K562 (cell line): Measurements from ENCODE around the gene METTL24. TPM values are rescaled to one million over a fixed set of nuclear protein-coding genes. Genes with fewer than 3 reads are reported as not detected.

Experiments used
- ATAC-seq: fragments of 200-7000 bp; cut with Tn5 transposase; 3 replicates; pipeline ENCODE4 v1.9.1; 2020; ENCODE audit warnings: moderate library complexity
- BruUV-seq: library from RNA; stranded (reverse); fragments of 400-500 nt; replicated peaks from 2 replicates; lab custom pipeline; 2021; lab: Mats Ljungman, UMichigan
- CTCF ChIA-PET: fragments of 300-600 bp; formaldehyde crosslinking; extraction: SDS; loops from one replicate; lab custom pipeline; 2021; ENCODE audit warnings: low intra/inter-chr PET ratio; lab: Yijun Ruan, JAX
- POLR2A ChIA-PET: fragments of 300-600, 350-650 bp; sonication (Branson Sonifier 250); formaldehyde crosslinking; extraction: SDS; loops from one replicate; lab custom pipeline; 2021; ENCODE audit warnings: antibody characterized with exemption, inconsistent platforms; lab: Yijun Ruan, JAX
- DNase-seq, 4 experiments: peaks; one replicate each; pipeline versions ENCODE4 v3.0.0 to v3.0.0-alpha.2; 2011 to 2018; ENCODE audit warnings: low spot score in 3 of 4, mixed read lengths in 3 of 4; ENCODE audit errors: extremely low read depth in 1 of 4
- FAIRE-seq: peaks from 2 replicates; lab custom pipeline; 2011; peaks lifted over from hg19 to GRCh38; lab: Jason Lieb, UNC
- H2AFZ ChIP-seq: 2 replicates; pipeline ENCODE4 v1.6.0; 2011; ENCODE audit warnings: low read depth, low read length, control low read depth, inconsistent platforms
- H3K27ac ChIP-seq: fragments of 200-600 bp; 3 replicates; pipeline ENCODE4 v1.8.0; 2011; ENCODE audit warnings: low read depth, mild to moderate bottlenecking, control low read depth, inconsistent platforms, low read length, moderate library complexity, mixed read lengths; ENCODE audit errors: extremely low read depth
- H3K27me3 ChIP-seq, 2 experiments: fragments of 300-600 bp in 1 of 2; 2 replicates in 1 of 2; 3 replicates in 1 of 2; pipeline versions ENCODE4 v1.6.0 to v1.8.0; 2011; ENCODE audit warnings: inconsistent platforms in 2 of 2, low read length in 2 of 2, mild to moderate bottlenecking in 1 of 2, mixed read lengths in 1 of 2, moderate library complexity in 1 of 2; ENCODE audit not compliant: control insufficient read depth in 2 of 2, insufficient read depth in 2 of 2
- H3K36me3 ChIP-seq: fragments of 300-600 bp; 3 replicates; pipeline ENCODE4 v1.8.0; 2011; ENCODE audit warnings: mild to moderate bottlenecking, low read length, inconsistent platforms; ENCODE audit not compliant: control insufficient read depth, insufficient read depth
- H3K4me1 ChIP-seq, 2 experiments: fragments of 200-600 bp in 1 of 2; replicated peaks in 1 of 2; 2 replicates in 1 of 2; 3 replicates in 1 of 2; pipeline versions ENCODE4 v1.5.1 to v1.8.0; 2011; ENCODE audit warnings: inconsistent platforms in 2 of 2, low read length in 2 of 2, mild to moderate bottlenecking in 1 of 2, mixed read lengths in 1 of 2, moderate library complexity in 1 of 2; ENCODE audit not compliant: control insufficient read depth in 2 of 2, insufficient read depth in 2 of 2
- H3K4me2 ChIP-seq: 2 replicates; pipeline ENCODE4 v1.6.1; 2011; ENCODE audit warnings: low read length, control low read depth, inconsistent platforms, mixed read lengths; ENCODE audit not compliant: insufficient read depth
- H3K4me3 ChIP-seq: fragments of 200-600 bp; sonication (generic), shearing (Covaris generic); 2 replicates; pipeline ENCODE4 v1.5.1; 2016; ENCODE audit warnings: control low read depth, inconsistent platforms
- H3K79me2 ChIP-seq: fragments of 200-600 bp; 3 replicates; pipeline ENCODE4 v1.8.0; 2011; ENCODE audit warnings: low read length, inconsistent platforms; ENCODE audit not compliant: control insufficient read depth, insufficient read depth
- H3K9ac ChIP-seq, 2 experiments: 2 replicates each; pipeline versions ENCODE4 v1.6.0 to v1.6.1; 2011; ENCODE audit warnings: low read depth in 2 of 2, low read length in 2 of 2, control low read depth in 1 of 2, inconsistent platforms in 1 of 2, mild to moderate bottlenecking in 1 of 2, mixed read lengths in 1 of 2; ENCODE audit not compliant: insufficient read depth in 1 of 2
- H3K9me1 ChIP-seq: one replicate; pipeline ENCODE4 v1.6.0; 2011; ENCODE audit warnings: inconsistent platforms, mild to moderate bottlenecking, low read length, moderate library complexity; ENCODE audit not compliant: control insufficient read depth, insufficient read depth
- H3K9me3 ChIP-seq: replicated peaks from 2 replicates; pipeline ENCODE4 v1.5.1; 2011; ENCODE audit warnings: low read depth, low read length, inconsistent platforms; ENCODE audit not compliant: control insufficient read depth, insufficient read depth
- H4K20me1 ChIP-seq: replicated peaks from 2 replicates; pipeline ENCODE4 v1.6.1; 2011; ENCODE audit warnings: low read length, inconsistent platforms, mixed read lengths; ENCODE audit not compliant: control insufficient read depth, insufficient read depth
- ARHGAP35 ChIP-seq: fragments of 450-650 bp; IDR thresholded peaks from 2 replicates; pipeline ENCODE4 v1.6.1; 2018; ENCODE audit not compliant: partially characterized antibody
- ASH1L ChIP-seq: fragments of 450-650 bp; IDR thresholded peaks from 2 replicates; pipeline ENCODE4 v1.6.1; 2018; ENCODE audit warnings: borderline replicate concordance, mild to moderate bottlenecking, low read depth; ENCODE audit not compliant: partially characterized antibody
- CHCHD3 ChIP-seq: fragments of 250-450 bp; sonication (Bioruptor Pico); IDR thresholded peaks from 2 replicates; pipeline ENCODE4 v2.1.2; 2022; ENCODE audit warnings: mild to moderate bottlenecking
- DLX4 ChIP-seq: fragments of 250-450 bp; sonication (Bioruptor Pico); IDR thresholded peaks from 2 replicates; pipeline ENCODE4 v1.6.1; 2021; ENCODE audit warnings: mild to moderate bottlenecking
- DNMT1 ChIP-seq: fragments of 450-650 bp; IDR thresholded peaks from 2 replicates; pipeline ENCODE4 v1.6.1; 2016; ENCODE audit warnings: antibody characterized with exemption, mild to moderate bottlenecking
- GABPB2 ChIP-seq: fragments of 250-450 bp; sonication (Bioruptor Pico); conservative IDR thresholded peaks from 2 replicates; pipeline ENCODE4 v1.5.1; 2021; ENCODE audit warnings: mild to moderate bottlenecking
- HNRNPUL1 ChIP-seq: fragments of 200-400 bp; formaldehyde crosslinking; IDR thresholded peaks from 2 replicates; pipeline ENCODE4 v1.6.1; 2017; ENCODE audit warnings: low read length
- JUNB ChIP-seq: fragments of 450-650 bp; formaldehyde crosslinking; conservative IDR thresholded peaks from 2 replicates; pipeline ENCODE4 v1.4.0; 2020; ENCODE audit warnings: mild to moderate bottlenecking
- PHB ChIP-seq: fragments of 250-450 bp; sonication (Bioruptor Pico); IDR thresholded peaks from 2 replicates; pipeline ENCODE4 v1.5.0; 2021
- PRMT5 ChIP-seq: sonication (generic); formaldehyde crosslinking; IDR thresholded peaks from 2 replicates; pipeline ENCODE4 v1.5.0; 2020; ENCODE audit warnings: missing genetic modification reagents
- USF2 ChIP-seq: sonication (generic); formaldehyde crosslinking; IDR thresholded peaks from 2 replicates; pipeline ENCODE4 v1.5.0; 2020; ENCODE audit warnings: missing genetic modification reagents
- ZBTB1 ChIP-seq: sonication (generic); formaldehyde crosslinking; IDR thresholded peaks from 2 replicates; pipeline ENCODE4 v1.8.1; 2023; ENCODE audit warnings: missing genetic modification reagents, low read depth, mild to moderate bottlenecking, borderline replicate concordance
- ZNF12 ChIP-seq: sonication (generic); formaldehyde crosslinking; IDR thresholded peaks from 2 replicates; pipeline ENCODE4 v1.4.0; 2020; ENCODE audit warnings: mild to moderate bottlenecking, missing genetic modification reagents
- ZNF277 ChIP-seq: fragments of 250-450 bp; sonication (Bioruptor Pico); IDR thresholded peaks from 2 replicates; pipeline ENCODE4 v1.8.0; 2022; ENCODE audit warnings: inconsistent platforms, mild to moderate bottlenecking, moderate library complexity, borderline replicate concordance
- ZNF311 ChIP-seq: fragments of 250-450 bp; sonication (Bioruptor Pico); IDR thresholded peaks from 2 replicates; pipeline ENCODE4 v1.4.0; 2020; ENCODE audit warnings: mild to moderate bottlenecking, moderate library complexity
- WGBS: fragments of 100-300 bp; shearing (Covaris generic); methylation state at CpG from one replicate; pipeline ENCODE4 v1.1.6; 2016; ENCODE audit warnings: low coverage, mixed read lengths; ENCODE audit not compliant: insufficient coverage; ENCODE audit errors: missing lambda C conversion rate; 5-methylcytosine and 5-hydroxymethylcytosine counted together
- in situ Hi-C: fragments of 300-500 bp; cut with MboI; formaldehyde crosslinking; loops from 4 replicates; pipeline ENCODE4 v1.15.0; 2018; ENCODE audit warnings: inconsistent platforms, mixed read lengths
- intact Hi-C: fragments of 100-400 bp; cut with micrococcal nuclease; formaldehyde crosslinking; loops from 2 replicates; pipeline ENCODE4 v1.14.2; 2022
- polyA plus RNA-seq, 8 experiments: library from polyadenylated mRNA; depleted of rRNA in 4 of 8; stranded (reverse) in 5 of 8; unstranded in 3 of 8; fragments of >200 nt; fragmentation: Nextera tagmentation in 2 of 8; fragmentation: Illumina TruSeq in 1 of 8; extraction: Ambion mirVana in 2 of 8; extraction: Trizol in 1 of 8; gene quantifications; 2 replicates each; pipeline versions ENCODE4 v1.2.1 to v1.2.3, GENCODE V29; 2011 to 2014; ENCODE audit warnings: inconsistent platforms in 1 of 8, missing spikeins in 1 of 8
- total RNA-seq, 7 experiments: library from RNA; depleted of rRNA in 6 of 7; stranded (reverse); fragments of >200 nt in 6 of 7; fragmentation: Illumina TruSeq in 2 of 7; extraction: Trizol in 2 of 7; gene quantifications; 2 replicates each; pipeline versions ENCODE4 v1.2.1 to v1.2.3, GENCODE V29; 2011 to 2021; ENCODE audit warnings: low replicate concordance in 1 of 7
- TF ChIP-seq, protein P1 (sequence below): fragments of 200-400 bp; formaldehyde crosslinking; IDR thresholded peaks from 2 replicates; pipeline ENCODE4 v1.6.1; 2017; ENCODE audit warnings: mild to moderate bottlenecking, low read depth, low read length, moderate library complexity
- TF ChIP-seq, protein P2 (sequence below): sonication (generic); formaldehyde crosslinking; IDR thresholded peaks from 2 replicates; pipeline ENCODE4 v1.8.0; 2023; ENCODE audit warnings: mild to moderate bottlenecking, missing genetic modification reagents

The METTL24 gene
- total and polyA plus RNA-seq, 9 of the 15 experiments (the other 6 are each of a cell fraction or from before 2014, with no cell fraction given), result not detected

DNA sequence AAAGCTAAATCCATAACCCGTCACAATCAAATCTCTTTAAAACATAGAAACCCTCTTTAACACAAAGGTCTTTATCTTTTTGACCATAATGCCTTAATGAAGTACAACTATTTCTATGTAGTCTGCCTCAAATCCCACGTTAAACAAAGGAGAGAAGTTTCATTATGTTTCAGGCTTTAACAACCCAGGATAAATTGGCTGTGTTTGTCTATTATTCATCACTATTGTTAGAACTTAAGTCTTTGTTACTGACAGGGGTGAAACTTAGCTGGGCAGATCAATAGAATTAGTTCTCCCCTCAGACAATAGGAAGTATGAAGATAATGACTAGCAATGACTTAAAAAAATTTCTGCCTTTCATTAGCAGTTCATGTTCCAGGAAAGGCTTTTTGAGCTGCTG lies 10.1 kb upstream of the METTL24 start (continued):
- TF ChIP-seq, protein P1, sequence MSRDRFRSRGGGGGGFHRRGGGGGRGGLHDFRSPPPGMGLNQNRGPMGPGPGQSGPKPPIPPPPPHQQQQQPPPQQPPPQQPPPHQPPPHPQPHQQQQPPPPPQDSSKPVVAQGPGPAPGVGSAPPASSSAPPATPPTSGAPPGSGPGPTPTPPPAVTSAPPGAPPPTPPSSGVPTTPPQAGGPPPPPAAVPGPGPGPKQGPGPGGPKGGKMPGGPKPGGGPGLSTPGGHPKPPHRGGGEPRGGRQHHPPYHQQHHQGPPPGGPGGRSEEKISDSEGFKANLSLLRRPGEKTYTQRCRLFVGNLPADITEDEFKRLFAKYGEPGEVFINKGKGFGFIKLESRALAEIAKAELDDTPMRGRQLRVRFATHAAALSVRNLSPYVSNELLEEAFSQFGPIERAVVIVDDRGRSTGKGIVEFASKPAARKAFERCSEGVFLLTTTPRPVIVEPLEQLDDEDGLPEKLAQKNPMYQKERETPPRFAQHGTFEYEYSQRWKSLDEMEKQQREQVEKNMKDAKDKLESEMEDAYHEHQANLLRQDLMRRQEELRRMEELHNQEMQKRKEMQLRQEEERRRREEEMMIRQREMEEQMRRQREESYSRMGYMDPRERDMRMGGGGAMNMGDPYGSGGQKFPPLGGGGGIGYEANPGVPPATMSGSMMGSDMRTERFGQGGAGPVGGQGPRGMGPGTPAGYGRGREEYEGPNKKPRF, result no peak
- no peak for TF ChIP-seq ZNF311 (CRISPR knock-in tag)
- no peak for TF ChIP-seq DLX4

DNA sequence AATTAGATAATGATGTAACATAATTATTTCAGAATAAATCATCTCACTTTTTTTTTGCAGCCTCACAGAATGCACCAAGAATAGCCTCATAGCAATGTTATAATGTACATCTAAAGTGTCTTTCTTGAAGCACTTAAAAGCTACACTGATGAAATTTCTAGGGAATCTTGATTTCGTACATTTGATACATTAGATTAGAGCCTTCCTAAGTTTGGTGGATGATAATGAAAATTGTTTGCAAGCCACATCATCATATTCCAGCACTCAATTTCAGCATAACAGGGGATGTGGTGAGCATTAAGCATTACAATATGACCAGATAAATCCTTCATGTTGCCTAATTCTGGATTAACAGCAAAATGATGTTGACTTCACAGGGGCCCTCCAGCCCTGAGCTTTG lies 9.7 kb upstream of the METTL24 start:
- FAIRE-seq (no peak), ATAC-seq (no peak), DNase-seq (no peak)
- Histone ChIP-seq H3K9me3 (no peaks in the 10 kb centered on the region), H3K4me2 (no peak overlapping the region), H3K4me1 (no peaks in the 10 kb centered on the region), H4K20me1 (no peaks in the 10 kb centered on the region; the same call in 1 of the 2 replicates), H3K79me2 (no peaks in the 10 kb centered on the region), H2AFZ (no peak overlapping the region), H3K27ac (no peak overlapping the region), H3K9me1 (no peaks in the 10 kb centered on the region), H3K9ac (no peak overlapping the region), H3K27me3 (no peaks in the 10 kb centered on the region; a peak in 1 of 5 replicates), H3K4me3 (no peak overlapping the region), H3K36me3 (no peaks in the 10 kb centered on the region)
- in situ Hi-C loops, result no loop called here
- intact Hi-C loops, result no loop called here
- BruUV-seq, result no TSS peak
- ChIA-PET CTCF (no interaction called here), POLR2A (no interaction called here)
- 0% methylated on average over 1 of the region's 1 CpG for WGBS
- TF ChIP-seq ARHGAP35 (no peak), DNMT1 (no peak), PHB (CRISPR knock-in tag) (no peak), USF2 (CRISPR knock-in tag) (no peak), JUNB (no peak), ZNF277 (no peak), PRMT5 (CRISPR knock-in tag) (no peak), GABPB2 (CRISPR knock-in tag) (no peak), ZNF12 (CRISPR knock-in tag) (no peak), HNRNPUL1 (no peak), ASH1L (no peak), ZBTB1 (CRISPR knock-in tag) (no peak), CHCHD3 (CRISPR knock-in tag) (no peak)
- TF ChIP-seq, protein P2, sequence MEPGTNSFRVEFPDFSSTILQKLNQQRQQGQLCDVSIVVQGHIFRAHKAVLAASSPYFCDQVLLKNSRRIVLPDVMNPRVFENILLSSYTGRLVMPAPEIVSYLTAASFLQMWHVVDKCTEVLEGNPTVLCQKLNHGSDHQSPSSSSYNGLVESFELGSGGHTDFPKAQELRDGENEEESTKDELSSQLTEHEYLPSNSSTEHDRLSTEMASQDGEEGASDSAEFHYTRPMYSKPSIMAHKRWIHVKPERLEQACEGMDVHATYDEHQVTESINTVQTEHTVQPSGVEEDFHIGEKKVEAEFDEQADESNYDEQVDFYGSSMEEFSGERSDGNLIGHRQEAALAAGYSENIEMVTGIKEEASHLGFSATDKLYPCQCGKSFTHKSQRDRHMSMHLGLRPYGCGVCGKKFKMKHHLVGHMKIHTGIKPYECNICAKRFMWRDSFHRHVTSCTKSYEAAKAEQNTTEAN (CRISPR knock-in tag), result no peak
